Measurements from ENCODE around the gene IL10RA.

Gene IL10RA

DNA sequence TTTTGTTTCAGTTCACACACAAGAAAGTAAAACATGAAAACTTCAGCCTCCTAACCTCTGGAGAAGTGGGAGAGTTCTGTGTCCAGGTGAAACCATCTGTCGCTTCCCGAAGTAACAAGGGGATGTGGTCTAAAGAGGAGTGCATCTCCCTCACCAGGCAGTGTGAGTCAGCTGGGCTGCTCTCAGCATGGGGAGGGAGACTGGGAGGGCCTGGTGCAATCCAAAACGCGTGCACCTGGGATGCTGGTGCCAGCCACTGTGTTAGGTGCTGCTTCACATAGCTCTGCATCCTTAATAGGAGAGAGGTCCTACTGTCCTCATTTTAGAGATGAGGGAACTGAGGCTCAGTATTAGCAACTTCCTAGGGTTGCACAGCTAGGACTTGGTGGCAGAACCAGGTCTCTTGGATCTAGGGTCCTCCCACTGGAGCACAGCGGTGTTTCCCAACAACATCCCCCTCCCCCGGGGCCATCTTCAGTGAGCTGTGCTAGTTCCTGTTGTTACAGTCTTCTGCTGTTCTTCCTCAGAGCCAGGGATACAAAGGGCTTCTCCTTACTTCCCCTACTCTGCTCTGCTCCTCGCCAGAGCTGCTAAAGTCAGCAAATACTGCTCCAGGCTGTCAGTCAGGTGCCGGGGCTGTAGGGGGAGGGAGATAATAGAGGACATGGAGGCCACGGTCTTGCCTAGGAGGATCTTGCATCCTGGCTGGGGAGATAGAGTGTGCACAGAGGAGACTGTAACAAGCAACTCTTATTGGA lies 8.0 kb downstream of the IL10RA start:
- no peak for DNase-seq

DNA sequence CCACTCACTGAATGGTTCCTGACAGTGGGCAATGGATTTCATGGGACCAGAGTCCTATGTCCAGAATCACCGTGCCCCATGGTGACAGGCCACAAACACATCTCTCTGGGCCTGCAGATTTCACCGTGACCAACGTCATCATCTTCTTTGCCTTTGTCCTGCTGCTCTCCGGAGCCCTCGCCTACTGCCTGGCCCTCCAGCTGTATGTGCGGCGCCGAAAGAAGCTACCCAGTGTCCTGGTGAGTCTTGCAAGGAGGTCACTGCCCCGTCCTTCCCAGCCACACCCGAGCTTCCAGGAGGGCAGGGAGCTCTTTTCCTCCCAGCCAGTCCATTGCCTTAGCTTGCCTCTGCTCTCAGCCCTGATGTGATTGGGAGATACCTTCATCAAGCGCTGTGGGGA lies 9.3 kb downstream of the IL10RA start:
- DNase-seq, result no peak

DNA sequence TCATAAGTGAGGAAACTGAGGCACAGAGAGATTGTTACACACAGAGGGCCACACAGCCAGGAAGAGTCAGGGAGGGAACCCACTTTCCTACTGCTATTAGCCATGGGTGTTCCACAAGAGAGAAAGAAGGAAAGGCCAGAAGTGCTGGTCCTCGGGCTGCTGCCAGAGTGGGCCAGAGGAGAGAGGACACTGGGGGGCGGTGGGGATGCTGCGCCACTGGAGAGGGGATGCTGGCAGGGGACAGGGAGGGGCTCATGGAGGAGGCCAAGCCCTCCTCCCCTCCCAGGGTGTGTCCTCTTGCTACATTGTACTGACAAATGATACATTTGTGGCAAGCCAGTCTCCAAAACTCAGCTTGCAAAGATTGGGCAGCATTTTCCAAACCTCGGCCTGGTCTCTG lies 9.9 kb downstream of the IL10RA start:
- no peak for DNase-seq

DNA sequence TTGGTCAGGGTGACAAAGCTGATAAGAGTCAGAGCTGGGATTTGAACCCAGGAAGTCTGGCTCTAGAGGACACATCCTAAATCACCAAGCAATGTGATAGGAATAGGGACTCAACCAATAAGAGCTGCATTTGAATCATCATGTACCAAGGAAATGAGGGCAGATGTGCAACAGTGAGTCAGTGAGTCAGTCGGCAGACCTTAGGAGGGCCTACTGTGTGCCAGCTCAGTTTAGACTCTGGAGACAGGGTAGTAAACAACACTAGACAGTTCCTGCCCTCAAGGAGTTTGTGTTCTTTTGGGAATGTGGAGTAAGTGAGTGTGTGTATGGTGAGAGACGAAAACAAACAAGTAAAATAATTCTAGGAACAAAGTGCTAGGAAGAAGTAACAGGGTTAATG lies 11.2 kb downstream of the IL10RA start:
- no peak for DNase-seq

DNA sequence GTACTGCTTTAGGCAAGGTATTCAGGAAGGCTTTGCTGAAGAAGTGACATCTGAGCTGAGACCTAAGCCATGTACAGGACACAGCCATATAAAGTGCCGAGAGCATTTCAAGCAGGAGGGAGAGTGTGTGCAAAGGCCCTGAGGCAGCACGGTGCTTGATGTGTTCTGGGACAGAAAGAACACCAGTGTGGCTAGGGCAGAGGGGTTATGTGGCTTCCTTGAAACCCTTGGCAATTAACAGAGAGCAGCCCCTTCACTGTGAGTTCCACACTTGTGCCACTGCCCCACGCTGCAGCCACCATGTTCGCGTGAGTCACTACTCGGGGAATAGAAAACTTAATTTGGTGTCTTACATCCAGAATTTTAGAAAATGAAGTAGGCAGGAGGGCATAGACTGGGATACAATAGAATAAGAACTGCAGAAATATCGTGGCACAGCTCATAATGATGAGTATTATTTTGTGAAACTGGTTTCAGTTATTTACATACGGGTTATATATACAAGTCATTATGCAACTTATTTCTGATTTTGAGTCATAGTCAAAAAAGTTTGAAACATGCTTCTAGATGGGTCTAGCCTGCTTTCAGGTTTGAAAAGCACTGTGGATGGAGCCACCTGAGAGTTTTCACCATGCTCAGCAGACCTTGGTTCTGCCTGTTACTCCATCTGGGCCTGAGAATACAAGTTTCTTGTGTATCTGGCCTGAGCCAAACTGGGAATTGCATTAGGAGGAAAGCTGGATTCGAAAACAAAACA lies 11.8 kb downstream of the IL10RA start:
- no peak for DNase-seq

DNA sequence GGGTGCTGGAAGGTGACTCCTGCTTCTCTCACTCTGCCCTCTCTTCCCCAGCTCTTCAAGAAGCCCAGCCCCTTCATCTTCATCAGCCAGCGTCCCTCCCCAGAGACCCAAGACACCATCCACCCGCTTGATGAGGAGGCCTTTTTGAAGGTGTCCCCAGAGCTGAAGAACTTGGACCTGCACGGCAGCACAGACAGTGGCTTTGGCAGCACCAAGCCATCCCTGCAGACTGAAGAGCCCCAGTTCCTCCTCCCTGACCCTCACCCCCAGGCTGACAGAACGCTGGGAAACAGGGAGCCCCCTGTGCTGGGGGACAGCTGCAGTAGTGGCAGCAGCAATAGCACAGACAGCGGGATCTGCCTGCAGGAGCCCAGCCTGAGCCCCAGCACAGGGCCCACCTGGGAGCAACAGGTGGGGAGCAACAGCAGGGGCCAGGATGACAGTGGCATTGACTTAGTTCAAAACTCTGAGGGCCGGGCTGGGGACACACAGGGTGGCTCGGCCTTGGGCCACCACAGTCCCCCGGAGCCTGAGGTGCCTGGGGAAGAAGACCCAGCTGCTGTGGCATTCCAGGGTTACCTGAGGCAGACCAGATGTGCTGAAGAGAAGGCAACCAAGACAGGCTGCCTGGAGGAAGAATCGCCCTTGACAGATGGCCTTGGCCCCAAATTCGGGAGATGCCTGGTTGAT lies 12.6 kb downstream of the IL10RA start:
- DNase-seq, result no peak

DNA sequence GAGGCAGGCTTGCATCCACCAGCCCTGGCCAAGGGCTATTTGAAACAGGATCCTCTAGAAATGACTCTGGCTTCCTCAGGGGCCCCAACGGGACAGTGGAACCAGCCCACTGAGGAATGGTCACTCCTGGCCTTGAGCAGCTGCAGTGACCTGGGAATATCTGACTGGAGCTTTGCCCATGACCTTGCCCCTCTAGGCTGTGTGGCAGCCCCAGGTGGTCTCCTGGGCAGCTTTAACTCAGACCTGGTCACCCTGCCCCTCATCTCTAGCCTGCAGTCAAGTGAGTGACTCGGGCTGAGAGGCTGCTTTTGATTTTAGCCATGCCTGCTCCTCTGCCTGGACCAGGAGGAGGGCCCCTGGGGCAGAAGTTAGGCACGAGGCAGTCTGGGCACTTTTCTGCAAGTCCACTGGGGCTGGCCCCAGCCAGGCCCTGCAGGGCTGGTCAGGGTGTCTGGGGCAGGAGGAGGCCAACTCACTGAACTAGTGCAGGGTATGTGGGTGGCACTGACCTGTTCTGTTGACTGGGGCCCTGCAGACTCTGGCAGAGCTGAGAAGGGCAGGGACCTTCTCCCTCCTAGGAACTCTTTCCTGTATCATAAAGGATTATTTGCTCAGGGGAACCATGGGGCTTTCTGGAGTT lies 13.3 kb downstream of the IL10RA start:
- DNase-seq, result no peak

DNA sequence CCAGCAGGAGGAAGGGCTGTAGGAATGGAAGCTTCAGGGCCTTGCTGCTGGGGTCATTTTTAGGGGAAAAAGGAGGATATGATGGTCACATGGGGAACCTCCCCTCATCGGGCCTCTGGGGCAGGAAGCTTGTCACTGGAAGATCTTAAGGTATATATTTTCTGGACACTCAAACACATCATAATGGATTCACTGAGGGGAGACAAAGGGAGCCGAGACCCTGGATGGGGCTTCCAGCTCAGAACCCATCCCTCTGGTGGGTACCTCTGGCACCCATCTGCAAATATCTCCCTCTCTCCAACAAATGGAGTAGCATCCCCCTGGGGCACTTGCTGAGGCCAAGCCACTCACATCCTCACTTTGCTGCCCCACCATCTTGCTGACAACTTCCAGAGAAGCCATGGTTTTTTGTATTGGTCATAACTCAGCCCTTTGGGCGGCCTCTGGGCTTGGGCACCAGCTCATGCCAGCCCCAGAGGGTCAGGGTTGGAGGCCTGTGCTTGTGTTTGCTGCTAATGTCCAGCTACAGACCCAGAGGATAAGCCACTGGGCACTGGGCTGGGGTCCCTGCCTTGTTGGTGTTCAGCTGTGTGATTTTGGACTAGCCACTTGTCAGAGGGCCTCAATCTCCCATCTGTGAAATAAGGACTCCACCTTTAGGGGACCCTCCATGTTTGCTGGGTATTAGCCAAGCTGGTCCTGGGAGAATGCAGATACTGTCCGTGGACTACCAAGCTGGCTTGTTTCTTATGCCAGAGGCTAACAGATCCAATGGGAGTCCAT lies 14.1 kb downstream of the IL10RA start:
- DNase-seq, result no peak

DNA sequence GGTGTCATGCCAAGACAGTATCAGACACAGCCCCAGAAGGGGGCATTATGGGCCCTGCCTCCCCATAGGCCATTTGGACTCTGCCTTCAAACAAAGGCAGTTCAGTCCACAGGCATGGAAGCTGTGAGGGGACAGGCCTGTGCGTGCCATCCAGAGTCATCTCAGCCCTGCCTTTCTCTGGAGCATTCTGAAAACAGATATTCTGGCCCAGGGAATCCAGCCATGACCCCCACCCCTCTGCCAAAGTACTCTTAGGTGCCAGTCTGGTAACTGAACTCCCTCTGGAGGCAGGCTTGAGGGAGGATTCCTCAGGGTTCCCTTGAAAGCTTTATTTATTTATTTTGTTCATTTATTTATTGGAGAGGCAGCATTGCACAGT lies 14.6 kb downstream of the IL10RA start:
- no peak for DNase-seq

DNA sequence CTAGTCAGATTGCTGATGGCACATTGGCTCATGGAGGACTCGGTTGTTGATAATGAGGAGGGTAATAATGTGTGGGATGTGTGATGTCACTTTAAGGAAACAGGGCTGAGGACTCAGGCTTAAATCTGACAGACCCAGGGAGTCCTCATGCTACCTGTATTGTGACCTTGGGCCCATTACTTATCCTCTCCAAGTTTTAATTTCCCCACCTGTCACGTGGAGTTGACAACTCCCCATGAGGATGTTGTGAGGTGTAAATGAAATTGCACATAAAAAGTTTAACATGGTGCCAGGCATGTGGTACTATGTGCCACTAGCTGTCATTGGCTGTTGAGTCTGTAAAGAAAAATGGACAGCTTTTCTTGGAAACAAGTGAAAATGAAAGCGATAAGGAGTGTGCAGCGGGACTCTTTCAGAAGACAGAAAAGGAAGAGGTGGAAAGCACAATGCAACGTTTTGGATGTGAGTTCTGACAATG lies 15.3 kb downstream of the IL10RA start:
- peak; percentile 62 for DNase-seq

DNA sequence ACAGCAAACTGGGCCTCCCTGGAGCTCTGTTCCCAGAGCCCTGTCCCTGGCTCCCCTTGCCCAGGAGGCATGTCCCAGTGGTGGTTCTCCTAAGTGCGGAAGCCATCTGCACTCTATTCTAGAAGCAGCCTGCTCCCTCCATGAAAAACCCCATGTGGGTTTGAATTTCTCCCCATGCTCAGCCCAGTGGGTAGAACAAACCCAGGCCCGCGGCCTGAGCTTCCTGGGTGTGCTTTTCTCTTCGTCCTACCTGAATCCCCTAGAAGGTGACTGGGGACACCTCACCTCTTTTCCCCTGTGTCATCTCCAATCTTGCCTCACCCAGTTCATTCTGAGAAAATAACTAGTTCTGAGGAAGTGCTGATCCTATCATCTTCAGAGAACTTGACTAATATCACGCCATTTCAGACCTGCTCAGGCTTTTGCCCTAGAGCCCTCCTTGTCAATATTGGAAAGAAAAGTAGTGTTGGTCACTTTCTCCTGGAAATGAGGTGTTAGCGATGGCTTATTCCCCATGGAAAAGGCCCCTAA lies 15.9 kb downstream of the IL10RA start:
- peak; percentile 75 for DNase-seq

DNA sequence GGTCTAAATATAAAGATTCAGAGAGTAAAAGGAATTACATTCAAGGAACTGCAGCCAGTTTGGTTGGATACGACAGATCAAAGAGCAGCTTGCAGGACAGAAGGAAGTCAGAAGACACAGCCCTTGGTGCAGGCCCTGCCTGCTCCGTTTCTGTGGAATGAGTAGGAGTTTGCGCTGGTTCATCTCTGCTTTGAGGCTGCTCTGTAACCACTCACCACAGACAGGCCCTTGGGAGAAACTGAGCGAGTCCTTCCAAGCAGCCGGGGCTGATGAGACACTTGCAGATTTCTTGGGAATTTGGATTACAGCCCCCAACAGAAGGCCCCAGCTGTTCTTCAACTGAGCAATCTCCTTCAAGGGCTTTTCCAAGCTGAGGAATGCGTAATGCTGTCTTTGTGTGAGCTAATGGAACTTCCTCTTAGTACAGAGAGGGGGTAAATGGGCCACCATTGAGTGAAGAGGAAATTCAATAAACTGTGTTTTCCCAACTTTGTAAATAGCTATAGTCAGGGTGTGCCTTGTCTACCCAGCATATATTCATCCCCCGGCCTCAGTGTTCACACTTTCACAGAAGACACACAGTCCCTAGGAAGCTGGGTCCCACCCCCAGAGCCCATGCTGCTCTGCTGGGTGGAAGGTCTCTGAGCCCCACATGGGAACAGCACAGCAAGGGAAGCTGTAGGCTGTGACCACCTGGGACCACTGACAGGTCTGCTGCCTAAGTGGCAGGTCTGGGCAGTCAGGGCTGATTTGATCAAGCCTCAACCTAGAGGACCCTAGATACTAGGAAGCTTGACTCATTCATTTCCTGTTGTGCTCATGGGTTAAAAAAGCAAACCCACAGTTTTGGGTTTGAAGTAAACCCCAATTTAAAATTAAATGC lies 16.6 kb downstream of the IL10RA start:
- peak; percentile 12 for DNase-seq

DNA sequence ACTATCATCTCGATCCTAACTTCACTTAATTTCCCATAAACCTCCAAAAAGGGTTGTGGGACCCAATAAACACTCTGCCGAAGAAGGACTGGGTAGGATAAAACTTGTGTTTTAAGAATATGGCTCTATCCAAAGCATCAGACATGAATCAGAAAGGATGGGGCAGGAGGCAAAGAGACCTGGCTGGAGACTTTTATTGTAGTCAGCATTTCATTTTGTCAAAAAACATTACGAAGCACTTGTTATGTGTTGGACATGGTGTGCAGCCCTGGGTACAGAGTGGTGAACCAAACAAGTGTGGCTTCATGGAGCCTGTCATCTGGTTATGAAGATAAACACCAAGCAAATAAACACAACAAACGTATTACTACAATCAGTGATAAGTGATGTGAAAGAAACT lies 17.3 kb downstream of the IL10RA start:
- DNase-seq, result no peak

DNA sequence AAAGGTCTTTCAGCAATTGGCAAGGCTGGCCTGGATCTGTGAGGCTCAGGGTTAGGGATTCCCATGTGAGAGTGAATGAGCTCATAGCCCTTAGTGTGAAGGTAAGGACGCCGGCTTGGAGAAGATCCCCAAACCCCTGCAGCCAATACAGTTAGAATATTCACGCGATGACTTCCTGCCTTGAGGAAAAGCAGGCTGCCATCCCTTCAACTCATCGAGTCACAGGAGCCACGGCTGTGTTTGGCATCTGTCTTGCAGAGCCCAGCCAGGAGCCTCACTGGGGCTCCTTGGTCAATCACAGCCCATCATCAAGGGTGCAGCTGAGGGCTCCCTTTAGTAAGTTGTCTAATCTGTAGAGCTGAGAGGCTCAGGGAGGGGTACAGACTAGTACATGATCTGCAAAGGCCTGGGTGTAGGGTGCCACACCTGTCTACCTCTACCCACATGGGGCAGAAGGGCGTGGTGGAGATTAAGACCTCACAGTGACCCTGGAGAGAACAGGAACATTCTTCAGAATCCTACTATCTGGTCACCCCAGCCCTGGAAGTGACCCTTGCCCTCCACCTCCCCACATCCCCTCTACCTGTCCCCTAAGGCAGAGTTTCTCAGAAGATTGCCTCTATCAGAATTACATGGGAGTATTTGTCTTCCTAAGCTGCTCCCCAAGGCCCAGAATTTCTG lies 18.5 kb downstream of the IL10RA start:
- DNase-seq, result no peak

DNA sequence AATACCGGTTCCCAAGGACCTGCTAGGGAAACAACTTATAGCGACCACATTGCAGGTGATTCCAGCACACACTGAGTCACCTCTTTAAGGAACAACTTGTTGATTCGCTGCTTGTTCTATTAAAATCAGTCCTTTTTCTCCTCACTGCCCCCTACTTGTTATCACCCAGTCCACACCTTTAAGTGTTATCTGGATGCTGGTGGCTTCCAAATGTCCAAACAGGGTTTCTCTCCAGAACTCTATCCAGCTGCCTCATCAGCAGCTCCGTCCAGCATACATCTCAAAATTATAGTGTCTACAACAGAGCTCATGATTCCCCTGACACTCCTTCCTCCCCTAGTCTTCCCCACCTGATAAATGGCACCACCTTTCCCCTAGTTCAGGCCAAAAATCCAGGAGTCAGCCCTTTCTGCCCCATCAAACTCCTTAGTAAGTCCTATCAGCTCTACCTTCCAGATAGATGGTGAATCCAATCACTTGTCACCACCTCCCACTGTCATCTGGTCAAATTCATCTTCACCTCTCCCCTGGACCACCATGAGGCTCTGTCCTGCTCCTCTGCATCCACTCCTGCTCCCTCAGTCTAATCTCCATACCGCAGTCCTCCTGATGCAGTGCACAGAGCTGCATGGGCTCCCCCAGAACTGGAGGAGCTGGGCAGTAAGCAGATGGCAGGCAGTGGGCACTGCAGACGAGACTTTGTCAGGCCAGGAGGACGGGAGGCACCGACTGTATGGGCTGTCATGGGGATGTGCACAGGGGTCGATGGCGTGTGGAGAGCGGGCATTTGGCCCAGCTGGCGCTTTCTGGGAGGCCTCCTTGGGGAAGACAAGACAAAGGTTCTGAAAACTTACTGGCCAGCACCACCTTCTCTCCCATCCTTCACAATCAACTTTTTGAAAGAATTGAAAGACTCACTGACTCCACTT lies 19.3 kb downstream of the IL10RA start:
- peak; percentile 12 for DNase-seq

DNA sequence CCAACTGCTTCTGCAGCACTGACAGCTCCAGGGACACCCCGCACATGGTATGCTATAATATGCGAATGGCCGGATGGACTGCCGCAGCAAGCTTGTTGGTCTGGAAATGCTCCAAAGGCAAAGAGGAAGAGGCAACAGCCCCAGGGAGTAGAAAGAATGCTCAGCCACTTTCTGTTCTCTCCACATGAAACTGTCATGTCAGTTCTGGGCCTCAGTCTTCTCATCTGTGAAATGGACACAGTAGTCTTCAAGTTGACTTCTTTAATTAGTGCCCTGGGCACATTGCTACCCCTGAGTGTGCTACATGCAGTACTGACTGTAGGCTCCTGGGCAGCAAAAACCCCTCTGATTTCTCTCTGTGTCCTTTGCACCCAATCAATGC lies 19.9 kb downstream of the IL10RA start:
- no peak for DNase-seq

DNA sequence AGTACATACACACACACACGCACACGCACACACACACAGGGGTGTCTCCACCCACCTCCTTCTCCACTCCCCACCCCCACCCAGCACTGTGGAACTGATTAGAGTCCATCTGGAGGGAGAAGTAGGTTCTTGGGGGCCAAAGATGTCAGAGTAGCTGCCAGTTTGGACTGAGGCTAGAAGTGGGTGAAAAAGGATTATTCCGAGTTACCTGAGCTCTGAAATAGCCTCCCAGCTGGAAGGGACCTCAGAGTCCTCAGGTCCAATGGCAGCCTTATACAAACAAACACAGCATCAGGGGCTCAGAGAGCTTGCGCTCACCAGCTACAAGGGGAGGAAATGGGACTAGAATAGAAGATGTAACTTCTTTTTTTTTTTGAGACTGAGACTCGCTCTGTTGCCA lies 20.8 kb downstream of the IL10RA start:
- no peak for DNase-seq

DNA sequence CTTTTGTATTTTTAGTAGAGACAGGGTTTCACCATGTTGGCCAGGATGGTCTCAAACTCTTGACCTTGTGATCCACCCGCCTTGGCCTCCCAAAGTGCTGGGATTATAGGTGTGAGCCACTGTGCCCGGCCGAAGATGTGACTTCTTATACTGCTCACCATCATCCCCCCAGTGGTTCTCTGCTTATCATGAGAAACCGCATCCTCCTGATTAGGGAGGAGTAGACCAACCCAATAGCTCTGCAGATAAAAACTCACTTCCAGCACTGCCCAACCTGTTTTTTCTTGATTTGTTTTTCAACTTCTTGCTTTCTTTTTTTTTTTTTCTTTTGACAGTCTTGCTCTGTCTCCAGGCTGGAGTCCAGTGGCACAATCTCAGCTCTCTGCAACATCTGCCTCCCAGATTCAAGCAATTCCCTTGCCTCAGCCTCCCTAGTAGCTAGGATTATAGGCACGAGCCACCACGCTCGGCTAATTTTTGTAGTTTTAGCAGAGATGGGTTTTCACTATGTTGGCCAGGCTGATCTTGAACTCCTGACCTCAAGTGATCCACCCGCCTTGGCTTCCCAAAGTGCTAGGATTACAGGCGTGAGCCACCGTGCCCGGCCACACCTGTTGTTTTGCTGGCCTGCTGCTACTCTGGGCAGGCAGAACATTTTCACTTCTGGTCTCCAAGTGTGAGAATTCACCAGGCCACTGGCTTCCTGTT lies 21.5 kb downstream of the IL10RA start:
- DNase-seq, result peak; percentile 65
